ENCODE results near the gene FAM107A.
"Not testable (repeated sequence)": the region's sequence is repeated elsewhere in the genome, so short reads cannot be mapped to it uniquely, and the experiment has no call there.

The FAM107A gene

DNA sequence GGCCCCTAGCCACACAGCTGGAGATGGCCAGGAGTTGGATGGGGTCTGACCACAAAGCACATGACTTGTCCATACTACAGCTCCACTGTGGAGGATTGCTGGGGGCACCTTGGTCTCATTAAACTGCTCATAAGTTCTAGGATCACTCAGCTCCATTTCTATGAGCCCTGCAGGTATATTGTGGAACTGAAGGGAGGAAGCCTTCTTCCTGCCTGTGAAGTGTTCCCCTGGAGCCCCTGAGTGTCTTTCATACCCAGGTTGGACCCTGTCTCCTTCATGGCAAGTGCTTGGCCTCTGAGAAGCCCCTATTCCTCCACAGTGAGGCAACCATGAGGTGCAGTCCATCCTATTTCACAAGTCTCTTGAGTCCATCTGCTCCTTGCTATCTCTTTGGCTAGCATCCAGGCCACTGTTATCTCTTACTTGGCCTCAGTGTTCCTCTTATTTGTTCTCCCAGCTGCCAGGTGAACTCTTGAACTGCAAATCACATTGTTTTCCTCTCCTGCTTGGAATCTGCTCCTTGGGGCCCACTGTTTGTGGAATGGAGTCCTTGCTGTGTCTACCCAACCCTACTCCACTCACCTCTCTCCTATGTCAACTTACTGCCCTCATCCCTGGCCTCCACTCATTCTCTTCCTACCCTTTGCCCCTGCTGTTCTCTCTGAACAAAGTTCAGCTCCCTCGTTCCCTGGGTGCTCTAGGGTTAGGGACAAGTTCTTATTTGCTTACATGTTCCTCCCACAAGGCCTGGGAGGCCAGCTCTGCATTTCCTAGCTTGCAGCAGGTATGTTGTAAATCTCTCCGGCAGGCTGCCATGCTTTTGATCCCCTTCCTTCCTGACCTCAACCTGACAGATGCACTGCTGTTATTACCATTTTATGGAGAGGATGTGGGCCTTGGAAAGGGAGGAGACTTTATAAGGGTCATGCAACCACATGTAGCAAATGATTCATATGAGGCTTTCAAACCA, 41.4 kb downstream of the FAM107A start:
- peak; percentile 42 for DNase-seq

DNA sequence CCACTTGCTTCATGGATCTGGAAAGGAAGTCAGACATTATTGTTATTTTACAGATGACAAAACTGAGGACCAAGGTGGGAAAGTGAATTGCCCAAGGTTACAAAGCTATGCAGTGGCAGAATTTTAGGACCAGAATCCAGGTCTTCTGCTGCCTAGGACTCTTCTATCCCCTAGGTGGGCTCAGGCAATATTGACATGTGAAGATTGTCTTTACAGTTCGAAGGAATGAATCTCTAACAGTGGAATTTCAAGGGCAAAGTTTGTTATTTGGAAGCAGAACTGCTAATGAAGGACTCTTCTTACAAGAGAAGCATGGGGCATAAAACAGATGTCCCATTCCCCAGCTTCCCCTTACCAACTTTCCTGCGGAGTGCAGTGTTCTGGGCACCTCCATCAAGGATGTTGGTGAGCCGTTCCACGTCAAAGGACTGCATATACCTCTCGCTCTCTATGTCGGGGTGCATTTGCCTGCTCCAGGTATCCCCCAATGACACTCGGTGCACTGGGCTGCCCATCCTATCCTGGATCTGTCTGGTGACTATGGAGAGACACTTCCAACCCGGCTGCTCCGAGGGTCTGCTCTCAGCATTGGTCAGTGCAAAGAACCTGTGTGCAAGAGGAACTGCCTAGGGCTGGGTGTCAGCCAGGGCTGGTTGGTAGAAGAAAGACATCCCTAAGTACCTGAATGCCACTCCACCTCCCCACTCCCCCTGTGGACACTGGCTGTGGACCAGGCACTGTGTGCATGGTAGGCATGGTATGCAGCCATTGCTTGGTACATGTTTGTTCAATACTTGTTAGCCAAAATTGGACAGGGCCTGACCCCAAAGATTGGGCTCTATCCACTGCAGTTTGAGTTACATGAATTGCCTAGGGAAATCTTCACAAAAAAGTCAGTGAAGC, 42.3 kb downstream of the FAM107A start:
- DNase-seq = no peak

DNA sequence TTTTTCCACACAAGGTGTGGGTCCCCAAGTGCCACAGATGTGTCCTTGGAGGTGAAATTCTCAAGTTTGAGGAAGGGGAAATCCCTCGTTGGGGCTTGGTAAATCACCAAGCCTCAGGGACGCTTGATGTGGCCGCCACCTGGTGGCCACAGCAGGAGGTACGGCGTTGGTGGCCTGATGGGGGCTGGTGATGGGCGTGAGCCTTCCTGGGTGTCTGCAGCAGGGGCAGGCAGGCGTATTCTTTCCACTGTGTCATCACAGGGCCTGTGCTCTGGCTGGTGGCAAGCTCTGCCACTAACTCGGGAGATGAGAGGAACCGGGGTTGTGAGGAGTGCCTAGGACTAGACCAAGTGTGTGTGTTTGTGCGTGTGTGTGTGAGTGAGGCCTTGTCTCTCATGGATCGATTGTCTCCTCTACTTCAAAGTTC, 44.4 kb downstream of the FAM107A start:
- peak; percentile 78 for DNase-seq

DNA sequence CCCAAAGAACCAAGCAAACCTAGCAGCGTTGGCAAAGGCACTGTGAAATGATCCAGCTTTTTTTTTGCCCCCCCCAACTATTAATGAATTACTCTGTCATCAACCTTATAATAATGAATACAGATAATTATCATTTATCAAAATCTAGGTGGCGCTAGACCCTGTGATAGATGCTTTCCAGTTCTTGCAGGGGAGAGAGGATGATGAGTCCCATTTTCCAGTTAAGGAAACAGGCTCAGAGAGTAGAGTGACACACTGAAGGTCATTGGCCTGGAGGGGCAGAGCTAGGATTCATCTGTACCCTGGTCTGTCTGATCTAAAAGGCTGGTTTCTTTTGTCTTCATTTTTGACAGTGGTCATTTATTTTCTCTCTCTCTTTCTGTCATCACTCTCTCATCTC, 45.2 kb downstream of the FAM107A start:
- no peak for DNase-seq

DNA sequence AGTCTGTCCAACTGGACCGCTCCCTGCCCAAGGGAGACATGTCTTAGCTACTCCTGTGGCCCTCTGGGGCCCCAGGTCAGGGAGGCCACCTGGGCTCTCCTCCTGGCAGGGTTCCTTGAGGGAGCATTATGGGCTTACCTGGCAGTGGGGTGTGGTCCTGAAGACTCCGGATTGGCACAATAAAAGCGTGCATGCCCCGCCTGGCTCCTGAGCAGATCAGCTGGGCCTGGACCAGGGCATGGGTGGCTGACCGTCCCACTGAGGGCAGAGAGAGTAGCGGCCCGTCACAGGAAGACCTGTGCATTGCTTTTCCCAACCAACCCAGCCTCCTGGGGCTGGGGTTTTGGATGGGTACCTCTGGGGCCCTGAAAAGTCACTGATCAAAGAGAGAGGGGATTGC, 45.6 kb downstream of the FAM107A start:
- no peak for DNase-seq

DNA sequence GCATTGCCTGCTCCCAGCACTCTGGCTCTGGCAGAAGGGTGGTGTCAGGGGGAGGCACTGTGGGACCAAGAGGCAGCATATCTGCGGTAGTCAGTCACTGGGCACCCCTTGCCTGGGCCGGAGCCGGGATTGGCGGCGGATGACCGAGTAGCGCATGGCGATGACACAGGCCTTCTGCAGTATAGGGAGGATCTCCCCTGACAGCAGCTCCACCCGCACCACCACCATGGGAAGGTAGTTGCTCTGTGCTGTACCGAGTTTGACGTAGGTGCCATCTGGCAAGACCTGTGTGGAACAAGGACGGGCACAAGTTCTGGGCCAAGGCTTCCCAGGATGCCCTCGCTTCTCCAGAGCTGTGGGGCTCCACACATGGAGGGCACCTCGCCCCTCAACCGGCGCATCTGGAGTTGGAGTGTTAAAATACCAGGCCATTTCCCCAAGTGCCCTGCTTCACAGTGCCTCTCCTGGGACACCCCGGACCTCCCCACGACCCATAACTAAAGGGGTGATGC, 46.8 kb downstream of the FAM107A start:
- no peak for DNase-seq

DNA sequence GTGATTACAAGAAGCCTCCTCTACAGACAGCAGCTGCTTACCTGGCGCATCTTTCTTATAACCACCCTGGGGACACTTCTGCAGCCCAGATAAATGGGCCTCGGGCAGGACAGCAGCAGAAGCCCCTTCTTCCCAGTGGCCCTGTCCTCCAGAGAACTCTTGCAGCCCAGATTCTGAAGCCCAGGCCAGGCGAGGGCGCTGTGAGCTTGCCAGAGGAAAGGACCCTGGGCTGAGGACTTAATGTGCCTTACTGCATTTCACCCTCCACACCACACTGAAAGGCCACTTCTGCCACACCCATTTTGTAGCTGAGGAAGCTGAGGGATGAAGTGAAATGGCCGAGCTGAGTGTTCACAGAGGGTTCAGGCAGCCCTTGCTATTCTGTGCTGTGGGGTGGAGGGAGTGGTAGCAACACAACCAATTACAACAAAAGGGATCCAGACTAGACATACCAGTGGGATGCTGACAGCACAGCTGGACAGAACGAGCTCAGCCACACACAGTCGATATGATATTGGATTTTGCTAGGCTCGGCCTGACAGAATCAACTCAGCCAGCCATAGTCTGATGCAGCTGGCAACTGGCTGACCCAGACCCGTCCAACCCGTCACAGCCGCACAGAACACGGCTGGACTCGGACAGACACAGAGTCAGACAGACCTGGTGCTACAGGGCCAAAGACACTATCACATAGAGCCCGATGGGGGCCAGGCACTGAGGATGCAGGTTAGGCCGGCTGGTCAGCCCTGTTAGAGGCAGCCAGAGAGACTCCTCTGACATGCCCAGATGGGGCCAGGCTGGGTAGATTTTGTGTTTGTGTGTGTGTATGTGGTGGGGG, 47.5 kb downstream of the FAM107A start:
- peak; percentile 13 for DNase-seq

DNA sequence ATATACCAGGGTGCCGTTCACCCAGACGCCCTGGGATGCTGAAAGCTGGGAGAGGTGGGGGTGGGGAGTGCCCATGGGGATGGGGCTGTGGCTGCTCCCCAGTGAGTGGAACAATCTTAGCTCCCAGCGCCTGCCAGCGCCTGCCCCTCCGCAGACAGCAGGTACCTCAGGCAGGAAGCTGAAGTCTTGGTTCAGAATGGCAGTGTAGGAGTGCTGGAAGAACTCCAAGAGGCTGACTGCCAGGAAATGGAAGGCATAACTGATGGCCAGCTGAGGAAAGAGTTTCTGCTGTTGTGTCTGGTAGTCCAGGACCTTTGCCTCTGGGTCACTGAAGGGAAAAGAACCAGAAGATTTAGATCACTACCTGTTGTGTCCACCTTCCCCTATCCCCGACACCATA, 48.6 kb downstream of the FAM107A start:
- DNase-seq = peak; percentile 10

DNA sequence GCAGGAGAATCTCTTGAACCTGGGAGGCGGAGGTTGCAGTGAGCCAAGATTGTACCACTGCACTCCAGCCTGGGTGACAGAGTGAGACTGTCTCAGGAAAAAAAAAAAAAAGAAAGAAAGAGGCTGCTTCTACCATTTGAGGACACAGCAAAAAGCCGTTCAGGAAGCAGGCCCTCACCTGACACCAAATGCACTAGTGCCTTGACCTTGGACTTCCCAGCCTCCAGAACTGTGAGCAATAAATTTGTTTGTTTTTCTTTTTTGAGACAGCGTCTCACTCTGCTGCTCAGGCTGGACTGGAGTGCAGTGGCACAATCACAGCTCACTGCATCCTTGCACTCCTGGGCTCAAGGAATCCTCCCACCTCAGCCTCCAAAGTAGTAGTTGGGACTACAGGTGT, 49.8 kb downstream of the FAM107A start:
- DNase-seq = not testable (repeated sequence)

DNA sequence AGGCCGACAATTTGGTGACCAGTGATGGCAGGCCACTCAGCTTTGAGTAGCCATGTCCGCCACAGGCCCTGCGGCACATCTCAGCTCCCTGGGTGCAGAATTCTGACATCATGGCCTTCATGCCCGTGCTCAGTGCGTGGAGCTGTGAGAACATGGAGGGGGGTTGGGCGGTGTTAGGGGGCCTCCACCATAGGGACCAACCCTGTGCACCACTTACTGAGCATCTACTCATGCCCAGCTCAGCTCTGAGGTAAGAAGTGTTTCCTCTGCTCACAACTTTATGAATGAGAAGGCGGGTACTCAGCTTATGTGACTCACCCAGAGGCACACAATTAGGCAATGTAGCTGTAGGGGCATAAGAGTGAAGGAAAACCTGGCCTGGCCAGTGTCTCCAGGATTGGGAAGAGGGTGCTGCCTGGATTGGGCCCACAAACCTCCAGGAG, 50.7 kb downstream of the FAM107A start:
- no peak for DNase-seq

DNA sequence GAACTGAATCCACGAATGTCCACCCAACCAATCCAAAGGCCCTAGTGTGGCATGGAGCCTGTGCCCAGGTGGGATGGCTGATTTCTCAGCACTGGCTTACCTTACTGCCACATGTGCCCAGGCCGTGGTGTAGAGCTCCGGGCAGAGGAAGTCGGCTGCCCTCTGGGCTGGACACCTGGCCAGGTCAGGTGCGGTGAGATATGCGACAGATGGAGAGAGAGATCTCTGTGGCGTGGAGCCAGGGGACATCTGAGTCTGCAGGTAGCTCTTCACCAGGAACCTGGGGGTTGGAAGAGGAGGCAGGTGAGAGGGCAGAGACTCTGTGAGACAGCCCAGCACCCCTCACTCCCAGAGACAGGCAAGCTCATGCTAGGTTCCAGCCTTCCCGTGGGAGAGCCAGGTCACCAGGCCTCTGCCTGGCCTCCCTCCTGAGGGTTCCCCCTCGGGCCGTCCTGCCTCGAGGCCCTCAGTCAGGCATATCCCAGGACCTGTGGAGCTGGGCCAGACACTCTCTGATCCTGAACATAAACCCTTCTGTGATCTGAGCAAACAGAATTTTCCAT, 52.8 kb downstream of the FAM107A start:
- DNase-seq = no peak

DNA sequence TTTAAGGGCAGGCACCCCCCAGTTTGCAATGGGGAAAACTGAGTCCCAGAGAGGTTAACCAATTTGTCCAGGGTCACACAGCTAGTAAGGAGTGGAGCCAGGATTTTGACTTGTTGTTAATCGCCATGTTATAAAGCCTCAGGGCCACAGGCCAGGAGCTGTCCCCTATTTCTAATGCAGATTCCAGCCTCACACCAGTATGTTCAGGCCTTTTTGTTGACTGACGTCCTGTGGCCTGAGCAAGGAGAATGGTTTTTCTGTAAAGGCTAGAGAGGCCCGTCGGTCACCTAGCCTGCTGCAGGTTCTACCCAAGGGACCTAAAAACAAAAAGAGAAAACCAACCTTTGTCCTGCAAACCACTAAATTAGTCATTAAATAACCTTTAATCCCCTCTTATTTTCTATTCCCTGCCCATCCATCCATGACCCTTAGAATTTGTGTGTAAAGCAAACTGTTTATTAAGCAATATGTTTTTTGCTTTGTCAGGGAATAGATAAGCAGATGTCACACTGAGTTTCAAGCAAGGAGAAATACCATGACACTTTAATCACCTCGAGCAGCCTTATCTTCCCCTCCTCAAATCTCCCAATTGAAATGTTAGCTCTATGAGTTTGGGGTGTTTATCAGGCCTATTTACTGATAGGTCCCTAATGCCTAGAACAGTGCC, 54.3 kb downstream of the FAM107A start:
- peak; percentile 78 for DNase-seq

DNA sequence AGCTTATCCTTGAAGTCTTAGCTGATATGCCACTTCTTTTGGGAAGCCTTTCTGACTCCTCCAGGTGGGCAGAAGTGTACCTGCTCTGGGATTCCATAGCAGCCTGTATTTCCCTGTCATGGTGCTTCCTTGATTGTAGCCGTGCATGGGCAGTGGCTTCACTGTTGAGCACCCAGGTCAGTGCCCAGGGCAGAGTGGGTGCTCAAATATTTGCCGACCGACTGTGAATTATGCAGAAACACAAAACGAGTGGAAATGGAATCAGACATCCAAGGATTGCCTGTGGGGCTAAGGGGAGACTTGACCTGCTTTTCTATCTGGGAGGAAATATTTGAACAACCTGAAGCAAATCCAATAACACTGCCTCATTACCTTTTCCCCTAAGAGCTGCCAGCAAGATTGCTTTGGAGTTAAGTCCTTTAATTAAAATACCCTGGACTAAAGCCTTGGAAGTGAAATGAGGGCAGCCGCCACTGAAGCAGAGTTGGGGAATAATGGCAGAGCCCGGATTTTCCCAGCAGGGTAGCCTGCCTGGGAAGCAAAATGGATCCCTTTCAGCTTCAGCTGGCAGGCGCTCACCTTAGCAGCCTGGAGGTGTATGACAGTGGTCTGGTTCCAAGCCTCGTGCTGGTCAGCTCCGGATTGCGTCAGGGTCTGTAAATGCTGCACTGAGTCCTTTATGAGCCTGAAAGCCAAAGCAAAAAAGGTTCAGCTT, 55.1 kb downstream of the FAM107A start:
- DNase-seq = no peak

DNA sequence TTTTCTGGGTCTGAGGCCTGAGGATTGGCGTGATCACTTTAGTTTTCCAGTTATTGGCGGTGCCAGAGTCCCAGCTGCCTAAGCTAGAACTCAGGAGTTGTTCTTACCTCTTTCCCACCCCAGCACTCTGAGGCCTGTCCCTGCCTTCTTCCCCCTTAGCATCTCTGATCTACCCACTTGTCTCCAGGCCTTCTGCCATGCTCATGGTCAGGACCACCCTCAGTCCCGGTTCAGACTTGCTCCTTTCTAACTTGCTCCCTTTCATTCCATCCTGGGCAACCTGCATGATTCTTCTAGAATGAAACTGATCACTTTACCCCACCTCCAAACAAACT, 55.9 kb downstream of the FAM107A start:
- DNase-seq = no peak

DNA sequence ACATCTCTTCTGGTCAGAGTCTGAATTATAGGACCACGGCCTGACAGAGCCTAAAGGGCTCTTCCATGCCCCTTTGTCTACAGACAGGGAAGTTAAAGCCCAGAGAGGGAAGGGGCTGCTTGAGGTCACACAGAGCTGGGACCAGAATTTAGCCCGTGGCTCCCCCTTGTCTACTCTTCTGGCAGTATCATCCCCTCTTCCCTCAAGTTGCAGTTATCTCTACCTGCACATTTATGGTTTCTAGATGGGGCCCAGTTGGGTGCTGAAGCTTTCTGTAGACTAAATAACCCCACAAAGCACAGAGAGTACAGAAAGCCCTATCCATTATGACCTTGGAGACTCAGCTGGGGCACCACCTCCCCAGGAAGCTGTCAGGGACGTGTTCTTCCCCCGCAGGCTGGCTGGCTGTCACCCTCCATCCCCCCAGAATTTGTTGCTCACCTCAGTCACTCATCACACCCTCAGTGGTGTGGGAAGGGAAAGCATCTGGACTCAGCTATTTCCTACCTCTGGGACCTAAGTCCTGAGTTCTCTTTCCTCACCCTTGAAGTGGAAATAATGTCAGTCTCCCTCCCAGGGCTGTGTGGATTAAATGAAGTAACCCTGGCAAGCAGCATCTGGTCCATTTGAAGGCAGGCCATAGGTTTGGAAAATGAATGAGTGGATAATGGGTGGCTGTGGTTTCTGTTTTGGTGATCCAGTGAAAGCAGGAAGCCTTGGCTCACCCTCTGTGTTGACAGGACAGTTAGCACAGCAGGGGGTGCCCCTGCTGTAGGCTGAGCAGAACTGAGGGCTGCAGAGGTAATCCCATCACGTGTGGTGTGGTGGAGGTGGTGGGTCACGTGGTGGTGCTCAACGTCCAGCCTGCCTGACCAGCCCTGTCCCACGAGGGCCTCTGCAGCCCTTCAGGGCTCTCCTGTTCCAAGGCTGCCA, 56.5 kb downstream of the FAM107A start:
- peak; percentile 30 for DNase-seq

DNA sequence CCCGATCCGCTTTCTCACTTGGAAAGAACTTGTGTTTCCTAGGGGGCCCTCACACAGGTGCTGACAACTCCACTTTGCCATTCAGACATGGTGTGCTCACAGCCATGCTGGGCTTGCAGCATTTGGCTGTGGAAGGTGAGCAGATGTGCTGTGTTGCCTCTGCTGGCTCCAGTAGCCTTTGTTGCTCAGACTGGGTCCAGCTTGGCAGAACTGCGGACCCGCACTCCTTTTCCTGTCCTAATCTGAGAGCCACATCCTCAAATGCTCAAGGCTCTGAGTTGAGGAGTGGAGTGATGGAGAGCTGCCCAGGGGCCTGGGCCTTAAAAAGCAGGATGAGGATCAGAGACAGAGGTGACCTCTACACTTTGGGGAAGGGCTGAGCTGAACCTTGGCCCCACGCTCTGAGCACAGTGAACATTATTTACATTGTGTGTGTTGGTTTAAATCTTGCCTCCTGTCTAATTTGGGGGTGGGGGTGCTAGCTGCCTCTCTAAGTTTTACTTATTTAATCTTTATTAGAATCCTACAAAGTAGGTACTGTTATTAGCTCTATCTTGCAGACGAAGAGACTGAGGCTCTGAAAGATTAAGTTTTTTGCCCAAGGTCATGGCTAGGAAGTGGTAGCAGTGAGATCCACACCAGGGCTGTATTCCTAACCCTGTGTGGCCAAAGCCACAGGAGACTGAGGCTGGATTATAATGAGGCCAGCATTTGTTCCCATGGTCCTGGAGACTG, 57.4 kb downstream of the FAM107A start:
- no peak for DNase-seq

DNA sequence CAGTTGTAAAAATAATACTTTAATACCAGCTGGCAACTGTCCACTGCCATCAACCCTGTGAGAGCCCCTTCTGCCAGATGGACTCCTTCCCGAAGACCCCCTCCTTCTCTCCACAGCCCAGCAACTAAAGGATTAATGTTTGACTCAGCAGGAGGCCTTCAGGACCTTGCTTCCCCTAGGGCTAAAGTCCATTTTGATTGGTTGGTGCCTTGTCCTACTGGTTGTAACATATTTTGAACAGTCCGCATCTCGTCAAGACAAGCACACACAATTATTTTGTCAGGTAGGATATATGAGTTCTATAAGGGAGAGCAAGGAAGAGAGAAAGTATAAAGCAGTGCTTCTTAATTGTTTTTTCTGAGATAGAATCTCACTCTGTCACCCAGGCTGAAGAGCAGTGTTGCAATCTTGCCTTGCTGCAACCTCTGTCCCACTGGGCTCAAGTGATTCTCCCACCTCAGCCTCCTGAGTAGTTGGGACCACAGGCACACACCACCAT, 58.9 kb downstream of the FAM107A start:
- DNase-seq = no peak

DNA sequence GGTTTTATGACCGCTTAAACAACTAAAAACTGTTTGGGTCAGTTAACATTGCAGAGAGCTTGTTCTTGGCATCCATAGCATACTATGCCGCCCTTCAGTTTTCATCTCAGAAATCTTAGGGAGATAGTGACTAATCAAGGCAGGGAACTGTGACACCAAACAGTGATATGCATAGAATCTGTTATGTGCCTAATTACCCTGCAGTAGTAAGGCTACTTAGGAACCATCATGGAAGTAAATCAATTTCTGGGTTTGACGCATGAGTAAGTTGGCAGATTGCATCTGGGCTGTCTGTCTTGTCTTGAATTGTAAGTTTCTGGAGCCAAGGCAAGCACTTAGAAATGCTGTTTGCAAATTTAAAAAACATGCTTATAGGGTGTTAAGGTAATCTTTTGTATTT, 62.8 kb downstream of the FAM107A start:
- no peak for DNase-seq
